Uterus (tissue), 2 donors: Measurements from ENCODE around the gene TDRD15.

Experiments
- CTCF ChIP-seq, 4 experiments: fragments of 200-600 bp in 2 of 4; fragments of 450-650 bp in 2 of 4; sonication (generic) in 2 of 4; IDR thresholded peaks; one replicate each; pipeline ENCODE4 v1.5.1; 2016 to 2019; ENCODE audit warnings: antibody characterized with exemption in 4 of 4, mild to moderate bottlenecking in 2 of 4, moderate library complexity in 1 of 4
- POLR2A ChIP-seq, 2 donors: fragments of 450-650 bp; IDR thresholded peaks; one replicate each; pipeline ENCODE4 v1.6.1; 2016; ENCODE audit warnings: antibody characterized with exemption in 2 of 2, mild to moderate bottlenecking in 1 of 2, moderate library complexity in 1 of 2

GRCh38 chr2:21104030-21104660, 19.6 kb upstream of the TDRD15 start:
- TF ChIP-seq CTCF (IDR thresholded peaks at IDR 0.05) (no peak), POLR2A (IDR thresholded peaks at IDR 0.05) (no peak)
